Activated CD8-positive, alpha-beta T cell treated with anti-CD3 and anti-CD28 coated beads for 36 hours (primary cell): Measurements from ENCODE around the gene SDCBP2. TPM values are rescaled to one million over a fixed set of nuclear protein-coding genes. Genes with fewer than 3 reads are reported as not detected.

Source experiments
- ATAC-seq: fragments of 200-7000 bp; cut with Tn5 transposase; one replicate; pipeline ENCODE4 v1.10.0; 2021; ENCODE audit warnings: mild to moderate bottlenecking, moderate library complexity
- CTCF ChIA-PET: fragments of 350-600 bp; sonication (Branson Sonifier 250); formaldehyde crosslinking; loops from one replicate; lab custom pipeline; 2021; ENCODE audit warnings: antibody characterized with exemption; lab: Charles Lee
- POLR2A ChIA-PET: fragments of 350-600 bp; sonication (Branson Sonifier 250); formaldehyde crosslinking; loops from one replicate; lab custom pipeline; 2021; ENCODE audit warnings: antibody characterized with exemption; lab: Charles Lee
- DNase-seq: peaks from one replicate; pipeline ENCODE4 v3.0.0-alpha.2; 2020
- H3K27ac Mint-ChIP-seq: one replicate; pipeline ENCODE4 v1.8.0; 2021; ENCODE audit warnings: mild to moderate bottlenecking, mixed read lengths
- H3K27me3 Mint-ChIP-seq: one replicate; pipeline ENCODE4 v1.8.0; 2021; ENCODE audit warnings: mixed read lengths
- H3K36me3 Mint-ChIP-seq: one replicate; pipeline ENCODE4 v1.8.0; 2021; ENCODE audit warnings: low read depth, mixed read lengths
- H3K4me1 Mint-ChIP-seq: one replicate; pipeline ENCODE4 v1.8.0; 2021; ENCODE audit warnings: low read depth, mixed read lengths
- H3K4me3 Mint-ChIP-seq: one replicate; pipeline ENCODE4 v1.8.0; 2021; ENCODE audit warnings: mild to moderate bottlenecking, moderate library complexity, mixed read lengths
- H3K9me3 Mint-ChIP-seq: one replicate; pipeline ENCODE4 v1.8.0; 2021; ENCODE audit warnings: mixed read lengths
- intact Hi-C: fragments of 100-400 bp; cut with micrococcal nuclease; formaldehyde crosslinking; loops from one replicate; pipeline ENCODE4 v1.10.0; 2022
- total RNA-seq, 2 experiments: library from RNA; stranded (reverse); gene quantifications; one replicate each; pipeline ENCODE4 v1.2.3, GENCODE V29; 2021
- TF ChIP-seq, protein P1 (sequence below): fragments of 200-600 bp; IDR thresholded peaks from one replicate; pipeline ENCODE4 v1.8.0; 2022; ENCODE audit warnings: antibody characterized with exemption, mild to moderate bottlenecking

SDCBP2 gene
- total RNA-seq, 2 experiments from 2014 or later: 3.0 to 3.7 TPM

DNA sequence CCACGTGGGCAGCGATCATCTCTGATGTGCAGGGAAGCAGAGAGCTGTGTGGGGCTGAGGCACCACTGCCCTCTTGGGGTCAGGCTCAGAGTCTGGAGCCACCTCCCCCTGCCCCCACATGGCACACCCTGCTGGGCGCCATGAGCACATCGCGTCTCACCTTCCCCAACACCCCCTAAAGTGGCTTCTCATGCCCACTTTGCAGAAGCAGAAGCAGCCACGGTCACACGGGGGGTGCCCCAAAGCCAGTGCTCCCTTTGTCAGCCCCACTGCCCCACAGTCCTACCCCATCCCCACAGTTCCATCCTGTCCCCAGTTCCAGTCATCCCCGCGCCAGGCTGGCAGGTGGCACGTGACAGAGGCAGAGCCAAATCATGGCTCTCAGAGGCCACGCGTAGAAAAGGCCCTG lies 19.5 kb downstream of the SDCBP2 start:
- intact Hi-C loops: no loop called here
- peak; percentile 19 for DNase-seq
- no peak for ATAC-seq
- H3K4me3 Mint-ChIP-seq: no peak overlapping the region
- CTCF ChIA-PET: interaction anchor here (1.1 to 1.6 kb wide), 2 partner anchors 11 to 128 kb away, joined by 3 to 5 read pairs; no protein-coding TSS in a partner anchor
- H3K27ac Mint-ChIP-seq: no peak overlapping the region
- H3K9me3 Mint-ChIP-seq: no peaks in the 10 kb centered on the region
- no peaks in the 10 kb centered on the region for H3K36me3 Mint-ChIP-seq
- POLR2A ChIA-PET: no interaction called here
- H3K27me3 Mint-ChIP-seq: no peaks in the 10 kb centered on the region
- TF ChIP-seq, protein P1, sequence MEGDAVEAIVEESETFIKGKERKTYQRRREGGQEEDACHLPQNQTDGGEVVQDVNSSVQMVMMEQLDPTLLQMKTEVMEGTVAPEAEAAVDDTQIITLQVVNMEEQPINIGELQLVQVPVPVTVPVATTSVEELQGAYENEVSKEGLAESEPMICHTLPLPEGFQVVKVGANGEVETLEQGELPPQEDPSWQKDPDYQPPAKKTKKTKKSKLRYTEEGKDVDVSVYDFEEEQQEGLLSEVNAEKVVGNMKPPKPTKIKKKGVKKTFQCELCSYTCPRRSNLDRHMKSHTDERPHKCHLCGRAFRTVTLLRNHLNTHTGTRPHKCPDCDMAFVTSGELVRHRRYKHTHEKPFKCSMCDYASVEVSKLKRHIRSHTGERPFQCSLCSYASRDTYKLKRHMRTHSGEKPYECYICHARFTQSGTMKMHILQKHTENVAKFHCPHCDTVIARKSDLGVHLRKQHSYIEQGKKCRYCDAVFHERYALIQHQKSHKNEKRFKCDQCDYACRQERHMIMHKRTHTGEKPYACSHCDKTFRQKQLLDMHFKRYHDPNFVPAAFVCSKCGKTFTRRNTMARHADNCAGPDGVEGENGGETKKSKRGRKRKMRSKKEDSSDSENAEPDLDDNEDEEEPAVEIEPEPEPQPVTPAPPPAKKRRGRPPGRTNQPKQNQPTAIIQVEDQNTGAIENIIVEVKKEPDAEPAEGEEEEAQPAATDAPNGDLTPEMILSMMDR: no peak
- peaks cover 4% of the 10 kb centered on the region for H3K4me1 Mint-ChIP-seq

DNA sequence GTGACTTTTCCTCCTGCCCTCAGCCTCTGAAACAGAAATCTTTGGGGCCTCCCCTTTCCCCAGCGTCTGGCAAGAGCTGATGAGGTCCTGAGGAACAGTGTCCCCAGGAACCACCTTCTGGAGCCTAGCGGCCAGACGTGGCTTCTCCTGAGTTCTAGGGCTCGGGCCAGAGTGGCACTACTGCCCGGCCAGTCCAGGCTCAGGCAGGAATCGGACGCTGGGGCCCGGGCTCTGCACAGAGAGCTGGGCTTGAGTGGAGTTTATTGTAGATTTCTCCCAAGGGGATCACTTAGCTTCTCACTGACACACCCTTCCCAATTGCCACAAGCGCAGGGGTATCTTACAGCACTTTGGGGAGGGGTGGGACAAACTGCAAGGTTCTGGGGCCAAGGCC lies 20.2 kb downstream of the SDCBP2 start:
- H3K27me3 Mint-ChIP-seq: no peaks in the 10 kb centered on the region
- TF ChIP-seq, protein P1: no peak
- no peak overlapping the region for H3K27ac Mint-ChIP-seq
- no peaks in the 10 kb centered on the region for H3K9me3 Mint-ChIP-seq
- ATAC-seq (no peak), DNase-seq (no peak)
- peaks cover 2% of the 10 kb centered on the region for H3K4me1 Mint-ChIP-seq
- POLR2A ChIA-PET: interaction anchor here (0.6 to 0.8 kb wide), 2 partner anchors 68 to 82 kb away, joined by 3 to 4 read pairs; no protein-coding TSS in a partner anchor
- H3K4me3 Mint-ChIP-seq: no peak overlapping the region
- intact Hi-C loops: no loop called here
- no peaks in the 10 kb centered on the region for H3K36me3 Mint-ChIP-seq
- CTCF ChIA-PET: interaction anchor here (1.6 kb wide), 1 partner anchor 128 kb away, joined by 5 read pairs; no protein-coding TSS in a partner anchor

DNA sequence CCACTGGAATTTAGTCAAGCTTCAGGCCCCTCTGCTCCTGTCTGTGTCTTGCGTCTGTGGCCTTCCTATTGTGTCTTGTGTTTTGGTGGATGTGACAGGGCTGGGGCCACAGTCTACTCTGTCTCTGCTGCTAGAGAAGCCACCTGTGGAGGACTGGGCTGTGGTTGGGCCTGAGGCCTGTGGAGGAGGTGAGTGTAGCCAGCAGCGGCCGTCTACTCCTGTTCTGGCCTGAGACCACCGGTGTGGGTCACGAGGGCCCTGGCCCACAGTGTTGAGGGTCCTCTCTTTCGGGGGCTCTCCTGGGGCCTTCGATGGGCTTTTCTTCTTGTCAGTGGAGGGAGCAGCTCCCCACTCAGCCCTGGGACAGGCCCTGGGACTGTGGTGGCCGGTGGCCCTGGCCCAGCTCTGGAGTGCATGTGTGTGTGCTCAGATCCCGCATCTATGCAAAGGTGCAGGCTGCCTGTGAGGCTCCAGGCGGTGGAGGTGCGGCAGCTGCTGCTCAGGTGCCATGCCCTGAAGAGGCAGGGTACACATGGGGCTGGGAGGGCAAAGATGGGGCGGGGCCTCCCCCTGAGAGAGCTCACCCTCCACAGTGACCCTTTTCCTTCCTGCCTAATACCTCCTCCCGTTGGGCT lies 20.8 kb downstream of the SDCBP2 start:
- ChIA-PET CTCF (no interaction called here), POLR2A (interaction anchor here (0.6 to 0.8 kb wide), 2 partner anchors 69 to 83 kb away, joined by 3 to 4 read pairs; no protein-coding TSS in a partner anchor)
- DNase-seq: no peak
- Mint-ChIP-seq H3K27me3 (no peaks in the 10 kb centered on the region), H3K9me3 (no peaks in the 10 kb centered on the region), H3K27ac (no peak overlapping the region), H3K4me3 (no peak overlapping the region), H3K36me3 (no peaks in the 10 kb centered on the region), H3K4me1 (no peaks in the 10 kb centered on the region)
- ATAC-seq: no peak
- intact Hi-C loops: no loop called here
- TF ChIP-seq, protein P1: no peak

DNA sequence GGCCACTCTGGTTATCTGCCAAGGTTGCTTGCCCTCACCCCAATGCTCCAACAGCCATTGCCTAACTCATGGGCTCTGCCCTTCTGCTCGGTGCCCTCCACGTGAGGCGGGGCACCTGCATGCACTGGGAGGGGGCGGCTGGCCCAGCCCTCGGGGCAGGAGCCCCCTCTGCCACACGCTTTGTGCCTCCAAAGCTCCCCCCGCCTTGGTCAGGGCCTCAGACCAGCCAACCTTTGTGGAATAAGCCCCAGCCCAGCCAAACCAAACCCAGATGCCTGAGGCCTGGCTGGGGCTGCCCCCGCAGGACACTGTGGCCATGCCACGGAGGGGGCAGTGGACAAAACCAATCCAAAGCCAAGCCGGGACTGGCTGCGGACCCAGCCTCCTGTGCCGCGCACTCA lies 21.4 kb downstream of the SDCBP2 start:
- ChIA-PET CTCF (no interaction called here), POLR2A (no interaction called here)
- TF ChIP-seq, protein P1: no peak
- Mint-ChIP-seq H3K27me3 (no peaks in the 10 kb centered on the region), H3K36me3 (no peaks in the 10 kb centered on the region), H3K4me1 (no peaks in the 10 kb centered on the region), H3K9me3 (no peaks in the 10 kb centered on the region), H3K4me3 (no peak overlapping the region), H3K27ac (no peak overlapping the region)
- no peak for DNase-seq
- intact Hi-C loops: no loop called here
- no peak for ATAC-seq

DNA sequence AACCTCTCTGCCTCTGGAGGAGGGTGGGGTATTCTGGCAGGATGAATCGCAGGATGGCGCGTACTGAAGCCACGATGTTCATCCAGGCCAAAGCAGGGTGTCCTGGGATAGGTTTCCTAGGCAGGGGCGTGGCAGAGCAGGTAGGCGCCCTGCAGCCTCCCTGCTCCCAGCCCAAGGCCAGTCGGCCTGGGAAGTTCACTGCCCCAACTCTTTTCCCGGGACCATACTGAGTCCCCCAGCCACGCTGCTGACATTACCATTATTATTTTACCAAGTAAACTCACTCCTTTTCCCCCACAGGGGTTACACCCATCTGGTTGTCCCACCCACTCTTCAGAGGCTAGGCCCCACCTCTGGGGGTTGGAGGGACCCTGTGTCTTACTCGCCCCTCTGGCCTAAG lies 21.8 kb downstream of the SDCBP2 start:
- CTCF ChIA-PET: interaction anchor here (0.7 kb wide), 1 partner anchor 49 kb away, joined by 3 read pairs; no protein-coding TSS in a partner anchor
- intact Hi-C loops: no loop called here
- no peak for ATAC-seq
- Mint-ChIP-seq H3K36me3 (no peaks in the 10 kb centered on the region), H3K4me3 (no peak overlapping the region), H3K4me1 (no peaks in the 10 kb centered on the region), H3K27ac (no peak overlapping the region), H3K9me3 (no peaks in the 10 kb centered on the region), H3K27me3 (no peaks in the 10 kb centered on the region)
- TF ChIP-seq, protein P1: no peak
- no peak for DNase-seq
- POLR2A ChIA-PET: no interaction called here
